ENCODE results near the gene ZNF423.
A peak's percentile ranks its signal among the peaks of the same experiment; 100 is the strongest.

Gene ZNF423

DNA sequence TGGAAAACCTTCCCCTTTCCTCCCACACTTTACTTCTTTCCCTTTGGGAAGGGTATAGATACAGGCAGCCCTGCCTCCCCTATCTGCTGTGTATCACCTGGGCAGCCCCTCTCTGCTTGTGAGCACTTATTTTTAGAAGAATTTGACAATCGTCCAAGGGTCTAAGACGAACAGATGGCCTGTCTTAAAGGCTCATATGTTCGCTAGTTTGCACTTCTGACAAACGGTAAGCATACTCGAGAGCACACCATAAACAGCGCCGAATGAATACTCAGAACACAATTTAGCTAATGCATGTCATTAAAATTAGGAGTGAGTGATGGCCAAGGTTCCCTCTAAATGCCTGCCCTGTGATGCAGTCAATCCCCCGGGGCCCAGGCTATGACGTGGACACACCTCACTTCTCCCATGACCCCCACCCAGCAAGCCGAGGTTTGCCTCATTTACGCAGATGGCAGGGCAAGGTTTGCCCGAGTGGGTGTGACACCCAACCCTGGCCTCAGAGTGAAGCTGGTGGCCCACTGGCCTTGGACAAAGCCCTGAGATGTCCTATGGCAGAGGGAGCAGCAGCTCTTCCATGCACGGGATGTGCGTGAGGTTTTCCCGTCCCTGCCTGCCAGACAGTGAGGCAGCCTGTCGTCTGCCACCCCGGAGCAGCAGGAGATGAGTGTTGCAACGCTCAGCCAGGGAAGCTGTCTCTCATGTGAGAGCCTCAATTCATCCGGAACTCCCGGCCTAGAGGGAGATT is 357.1 kb downstream of the ZNF423 start:
- DNase-seq = no peak

DNA sequence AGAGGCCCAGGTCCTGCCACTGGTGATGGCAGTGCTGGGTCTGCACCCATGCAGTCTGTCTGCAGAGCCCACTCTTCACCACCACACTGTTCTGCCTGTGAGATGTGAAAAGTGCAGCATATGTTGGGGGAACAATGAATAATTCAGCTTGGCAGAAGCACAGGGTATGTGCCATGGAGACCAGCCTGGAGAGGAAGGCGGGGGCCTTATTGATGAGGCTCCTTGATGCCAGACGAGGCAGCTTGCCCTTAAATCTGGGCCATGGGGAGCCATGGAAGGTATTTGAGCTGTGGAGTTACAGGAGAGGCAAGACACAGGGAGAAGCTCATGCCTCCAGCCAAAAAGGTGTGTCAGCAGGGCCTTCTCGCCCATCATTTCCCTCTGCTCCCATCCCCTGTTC is 357.6 kb downstream of the ZNF423 start:
- no peak for DNase-seq

GRCh38 chr16:49497466-49497865 is 358.4 kb downstream of the ZNF423 start:
- no peak for DNase-seq

- no peak for DNase-seq
Observed at GRCh38 chr16:49496656-49497055, 359.3 kb downstream of the ZNF423 start.

GRCh38 chr16:49495596-49496355 is 360.1 kb downstream of the ZNF423 start:
- DNase-seq = no peak

- DNase-seq = no peak
Observed at GRCh38 chr16:49494891-49495566, 360.9 kb downstream of the ZNF423 start.

- no peak for DNase-seq
Observed at GRCh38 chr16:49494474-49494873, 361.4 kb downstream of the ZNF423 start.

DNA sequence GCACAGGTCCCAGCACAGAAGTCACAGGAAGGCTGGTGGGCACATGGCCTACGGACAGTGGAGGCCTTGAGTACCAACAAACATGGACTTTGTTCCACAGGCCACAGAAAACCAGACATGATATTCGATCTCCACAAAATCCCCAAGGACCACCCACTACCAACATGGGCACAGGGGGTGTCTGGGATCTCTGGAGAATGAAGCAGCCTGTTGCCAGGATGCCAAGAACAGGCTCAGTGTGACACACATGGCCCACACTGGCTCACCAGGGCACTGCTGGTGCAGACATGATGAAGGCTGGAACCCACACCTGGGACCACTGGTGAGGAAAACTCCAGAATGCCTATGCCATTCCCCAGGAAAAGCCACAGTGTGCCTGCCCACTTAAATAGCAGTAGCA is 362.1 kb downstream of the ZNF423 start:
- DNase-seq = no peak

GRCh38 chr16:49492896-49493626 is 362.9 kb downstream of the ZNF423 start:
- no peak for DNase-seq

DNA sequence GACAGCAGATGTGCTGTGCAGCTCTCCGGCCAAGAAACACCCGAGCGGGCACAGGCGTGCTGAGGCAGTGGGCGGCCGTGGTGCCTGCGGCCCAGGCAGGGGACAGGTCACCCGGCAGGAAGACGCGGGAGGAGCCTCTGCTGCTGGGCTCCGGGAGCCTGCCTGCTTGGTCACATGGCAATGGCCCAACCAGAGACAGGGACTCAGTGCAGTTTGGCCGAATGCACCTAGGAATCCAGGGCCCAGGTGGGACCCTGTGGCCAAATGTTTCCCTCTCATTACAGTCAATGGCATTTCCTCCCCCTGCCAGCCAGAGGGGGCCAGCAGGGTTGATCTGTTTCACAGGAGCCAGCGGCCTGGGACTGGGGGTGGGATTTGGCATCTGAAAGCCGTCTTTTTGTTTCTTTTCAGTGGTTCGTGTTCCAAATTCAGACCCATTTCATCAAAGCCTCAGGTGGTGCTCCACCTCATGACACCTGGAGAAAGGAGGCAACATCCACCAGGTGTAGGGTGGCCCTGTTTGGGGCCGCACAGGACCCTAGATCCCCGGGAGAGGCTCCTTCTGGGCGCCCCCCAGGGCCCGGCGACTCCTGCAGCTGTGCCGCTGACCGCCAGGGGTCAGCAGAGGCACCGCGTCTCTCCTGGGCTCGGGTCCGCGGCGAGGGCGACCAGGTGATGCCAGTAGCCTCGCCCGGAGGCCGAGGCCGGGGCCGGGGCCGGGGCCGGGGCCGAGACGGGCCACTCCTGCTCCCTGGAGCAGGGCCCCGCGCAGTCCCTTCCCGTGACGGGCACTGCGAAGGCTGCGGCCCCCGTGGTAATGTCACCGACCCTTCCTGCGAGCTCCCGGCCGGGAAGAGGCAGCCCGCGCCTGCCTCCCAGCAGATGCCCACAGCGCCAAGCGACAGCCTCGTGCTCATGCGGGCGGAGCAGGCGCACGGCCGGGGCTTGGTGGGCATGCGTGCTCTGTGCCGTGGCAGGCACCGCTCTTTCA is 363.8 kb downstream of the ZNF423 start:
- DNase-seq = peak in 1 of 2 donors; percentile 8

DNA sequence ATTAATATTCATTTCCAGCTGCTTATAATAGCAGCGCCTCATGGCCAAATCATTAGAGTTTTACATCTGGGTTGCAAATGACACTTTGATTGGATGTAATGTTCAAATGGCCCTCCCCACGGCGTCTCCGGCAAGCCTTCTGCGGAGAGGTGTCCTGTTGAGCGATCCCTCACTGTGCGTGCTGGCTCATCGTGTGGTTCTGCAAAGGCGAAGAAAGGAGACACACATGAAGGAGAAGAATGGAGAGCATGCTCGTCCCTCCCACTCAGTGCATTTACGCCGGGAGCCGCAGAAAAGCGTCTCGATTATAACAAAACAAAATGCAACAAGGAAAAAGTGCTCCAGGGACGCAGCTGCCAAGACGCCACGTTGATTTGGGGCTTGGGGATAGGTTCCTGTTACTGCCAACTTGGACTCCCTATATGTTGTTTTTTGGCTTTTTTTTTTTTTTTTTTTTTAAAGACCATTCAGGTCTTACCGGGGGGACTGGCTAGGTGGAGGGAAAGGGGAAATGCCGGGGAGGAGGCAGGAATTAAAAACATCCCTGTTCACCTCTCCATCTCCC is 364.7 kb downstream of the ZNF423 start:
- DNase-seq = no peak

DNA sequence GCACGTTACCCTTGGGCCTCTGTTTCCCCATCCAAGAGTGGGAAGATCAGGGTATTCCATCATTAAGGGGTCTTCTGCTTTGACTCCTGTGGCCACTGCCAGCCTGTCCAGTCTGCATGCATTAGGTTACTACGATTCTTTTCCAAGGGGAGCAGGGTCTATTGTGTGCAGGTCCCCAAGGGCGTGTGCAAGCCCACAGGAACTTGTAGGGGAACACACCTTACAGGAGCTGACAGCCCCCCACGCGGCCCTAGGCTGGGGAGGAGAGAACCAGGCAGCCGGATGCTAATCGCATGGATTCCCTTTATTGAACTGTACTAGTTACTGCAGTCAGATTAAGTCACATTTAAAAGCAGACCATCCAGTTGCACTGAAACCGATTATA is 365.6 kb downstream of the ZNF423 start:
- no peak for DNase-seq

DNA sequence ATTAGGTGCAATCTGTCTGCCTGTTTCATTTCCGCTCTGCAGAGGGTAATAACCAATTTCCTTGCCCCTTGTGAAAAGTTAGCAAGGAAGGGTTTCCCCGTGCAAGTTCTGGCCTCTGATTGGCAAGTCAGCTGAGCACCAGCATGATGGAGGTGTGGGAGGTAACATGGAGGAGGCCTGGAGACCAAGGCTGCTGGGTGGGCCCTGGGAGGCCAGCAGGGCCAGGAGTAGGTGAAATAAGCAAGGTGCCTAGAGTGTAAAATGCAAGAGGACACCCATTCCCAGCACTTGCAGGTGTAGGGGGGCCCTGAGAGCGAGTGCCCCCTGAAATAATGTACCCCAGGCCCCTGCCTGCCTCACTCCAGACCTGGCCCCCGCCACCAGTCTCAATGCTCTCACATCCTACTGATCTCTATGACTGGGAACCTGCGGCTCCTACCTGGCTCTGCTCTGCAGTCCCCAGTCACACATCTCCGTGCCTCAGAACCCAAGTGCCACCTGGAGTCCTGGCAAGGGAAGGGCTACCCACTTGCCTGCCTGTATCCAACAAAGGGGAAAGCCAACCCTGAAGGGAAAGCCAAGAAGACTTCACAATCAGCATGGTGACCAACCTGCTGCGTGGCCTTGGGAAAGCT is 366.1 kb downstream of the ZNF423 start:
- no peak for DNase-seq

GRCh38 chr16:49488740-49489525 is 367.0 kb downstream of the ZNF423 start:
- DNase-seq = no peak

DNA sequence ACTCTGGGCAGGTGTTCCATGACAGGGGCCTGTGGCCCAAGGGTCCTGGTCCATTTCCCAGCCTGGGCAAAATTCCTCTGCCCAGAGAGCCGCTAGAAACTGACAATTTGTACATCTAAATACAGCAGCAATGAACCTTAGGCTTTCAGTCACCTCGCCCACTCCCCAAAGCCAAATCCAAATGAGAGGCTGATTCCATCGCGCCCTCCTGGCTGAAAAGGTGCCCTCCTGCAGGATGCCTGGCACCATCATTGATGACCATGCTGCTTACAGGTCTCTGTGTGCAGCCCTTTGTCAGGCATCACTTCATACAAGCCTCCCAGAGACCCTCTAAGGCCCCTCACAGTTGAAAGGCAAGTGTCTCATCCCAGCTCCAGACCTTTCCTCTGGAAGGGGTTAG is 367.6 kb downstream of the ZNF423 start:
- DNase-seq = no peak

- no peak for DNase-seq
Observed at GRCh38 chr16:49487746-49488145, 368.2 kb downstream of the ZNF423 start.

- no peak for DNase-seq
Observed at GRCh38 chr16:49486400-49486799, 369.5 kb downstream of the ZNF423 start.

GRCh38 chr16:49485663-49486062 is 370.2 kb downstream of the ZNF423 start:
- no peak for DNase-seq

DNA sequence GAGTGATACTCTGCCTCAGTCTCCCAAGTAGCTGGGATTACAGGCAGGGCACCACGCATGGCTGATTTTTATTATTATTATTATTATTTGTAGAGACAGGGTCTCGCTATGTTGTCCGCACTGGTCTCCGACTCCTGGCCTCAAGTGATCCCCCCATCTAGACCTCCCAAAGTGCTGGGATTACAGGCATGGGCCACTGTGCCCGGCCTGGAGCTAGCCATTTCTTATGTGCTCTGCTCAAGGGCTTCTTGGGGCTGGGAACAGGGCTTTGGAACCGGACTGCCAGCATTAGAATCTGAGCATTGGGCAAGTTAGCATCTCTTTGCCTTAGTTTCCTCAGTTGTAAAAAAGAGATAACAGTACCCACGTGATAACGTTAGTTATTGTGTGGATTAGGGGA is 371.0 kb downstream of the ZNF423 start:
- no peak for DNase-seq

GRCh38 chr16:49484451-49484849 is 371.5 kb downstream of the ZNF423 start:
- DNase-seq = no peak
